Cardiac ventricle fibroblast (primary cell): Measurements from ENCODE around the gene USP17L24. TPM values are rescaled to one million over a fixed set of nuclear protein-coding genes. Genes with fewer than 3 reads are reported as not detected.

Experiments used
- total RNA-seq: library from RNA; depleted of rRNA; stranded (reverse); fragments of >200 nt; gene quantifications from 2 replicates; pipeline ENCODE4 v1.2.3, GENCODE V29; 2015

The USP17L24 gene, protein sequence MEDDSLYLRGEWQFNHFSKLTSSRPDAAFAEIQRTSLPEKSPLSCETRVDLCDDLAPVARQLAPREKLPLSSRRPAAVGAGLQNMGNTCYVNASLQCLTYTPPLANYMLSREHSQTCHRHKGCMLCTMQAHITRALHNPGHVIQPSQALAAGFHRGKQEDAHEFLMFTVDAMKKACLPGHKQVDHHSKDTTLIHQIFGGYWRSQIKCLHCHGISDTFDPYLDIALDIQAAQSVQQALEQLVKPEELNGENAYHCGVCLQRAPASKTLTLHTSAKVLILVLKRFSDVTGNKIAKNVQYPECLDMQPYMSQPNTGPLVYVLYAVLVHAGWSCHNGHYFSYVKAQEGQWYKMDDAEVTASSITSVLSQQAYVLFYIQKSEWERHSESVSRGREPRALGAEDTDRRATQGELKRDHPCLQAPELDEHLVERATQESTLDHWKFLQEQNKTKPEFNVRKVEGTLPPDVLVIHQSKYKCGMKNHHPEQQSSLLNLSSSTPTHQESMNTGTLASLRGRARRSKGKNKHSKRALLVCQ
- not detected in 2 replicates for total RNA-seq

DNA sequence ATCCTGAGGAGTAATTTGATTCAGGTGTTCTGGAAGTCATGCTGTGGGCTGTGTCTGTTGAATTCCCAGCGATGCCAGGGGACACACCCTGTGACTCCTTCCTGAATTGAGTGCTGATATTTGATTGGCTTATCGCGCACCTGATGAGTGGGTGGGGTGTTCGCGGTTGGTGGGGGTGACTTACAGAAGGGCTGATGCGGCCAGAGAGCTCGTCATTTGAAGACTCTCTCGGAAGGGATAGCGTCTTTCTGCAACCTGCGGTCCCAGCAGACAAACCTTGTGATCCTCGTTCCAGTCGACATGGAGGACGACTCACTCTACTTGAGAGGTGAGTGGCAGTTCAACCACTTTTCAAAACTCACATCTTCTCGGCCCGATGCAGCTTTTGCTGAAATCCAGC lies at the start of gene USP17L24:
Gene USP17L24, plus strand, starts transcription at position 301 of the 400 bp plus-strand sequence. Its CDS starts 0 bp downstream, at position 301.

DNA sequence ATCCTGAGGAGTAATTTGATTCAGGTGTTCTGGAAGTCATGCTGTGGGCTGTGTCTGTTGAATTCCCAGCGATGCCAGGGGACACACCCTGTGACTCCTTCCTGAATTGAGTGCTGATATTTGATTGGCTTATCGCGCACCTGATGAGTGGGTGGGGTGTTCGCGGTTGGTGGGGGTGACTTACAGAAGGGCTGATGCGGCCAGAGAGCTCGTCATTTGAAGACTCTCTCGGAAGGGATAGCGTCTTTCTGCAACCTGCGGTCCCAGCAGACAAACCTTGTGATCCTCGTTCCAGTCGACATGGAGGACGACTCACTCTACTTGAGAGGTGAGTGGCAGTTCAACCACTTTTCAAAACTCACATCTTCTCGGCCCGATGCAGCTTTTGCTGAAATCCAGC lies 4.6 kb downstream of the USP17L24 start, which contains the start of gene USP17L25:
Gene USP17L25, plus strand, starts transcription at position 301 of the 400 bp plus-strand sequence. Its CDS starts 0 bp downstream, at position 301.

GRCh38 chr4:9334358-9334757 lies 9.4 kb downstream of the USP17L24 start, which contains the start of gene USP17L26:
TSS of gene USP17L26 (plus strand) at chr4:9334658. CDS start at chr4:9334658, 0 bp downstream.

DNA sequence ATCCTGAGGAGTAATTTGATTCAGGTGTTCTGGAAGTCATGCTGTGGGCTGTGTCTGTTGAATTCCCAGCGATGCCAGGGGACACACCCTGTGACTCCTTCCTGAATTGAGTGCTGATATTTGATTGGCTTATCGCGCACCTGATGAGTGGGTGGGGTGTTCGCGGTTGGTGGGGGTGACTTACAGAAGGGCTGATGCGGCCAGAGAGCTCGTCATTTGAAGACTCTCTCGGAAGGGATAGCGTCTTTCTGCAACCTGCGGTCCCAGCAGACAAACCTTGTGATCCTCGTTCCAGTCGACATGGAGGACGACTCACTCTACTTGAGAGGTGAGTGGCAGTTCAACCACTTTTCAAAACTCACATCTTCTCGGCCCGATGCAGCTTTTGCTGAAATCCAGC lies 14.1 kb downstream of the USP17L24 start, which contains the start of gene USP17L5:
Gene USP17L5, plus strand, starts transcription at position 301 of the 400 bp plus-strand sequence. Its CDS starts 0 bp downstream, at position 301.

GRCh38 chr4:9343848-9344247 lies 18.9 kb downstream of the USP17L24 start, which contains the start of gene USP17L27:
TSS of gene USP17L27 (plus strand) at chr4:9344148. CDS start at chr4:9344148, 0 bp downstream.

DNA sequence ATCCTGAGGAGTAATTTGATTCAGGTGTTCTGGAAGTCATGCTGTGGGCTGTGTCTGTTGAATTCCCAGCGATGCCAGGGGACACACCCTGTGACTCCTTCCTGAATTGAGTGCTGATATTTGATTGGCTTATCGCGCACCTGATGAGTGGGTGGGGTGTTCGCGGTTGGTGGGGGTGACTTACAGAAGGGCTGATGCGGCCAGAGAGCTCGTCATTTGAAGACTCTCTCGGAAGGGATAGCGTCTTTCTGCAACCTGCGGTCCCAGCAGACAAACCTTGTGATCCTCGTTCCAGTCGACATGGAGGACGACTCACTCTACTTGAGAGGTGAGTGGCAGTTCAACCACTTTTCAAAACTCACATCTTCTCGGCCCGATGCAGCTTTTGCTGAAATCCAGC lies 23.6 kb downstream of the USP17L24 start, which contains the start of gene USP17L28:
Gene USP17L28, plus strand, starts transcription at position 301 of the 400 bp plus-strand sequence. Its CDS starts 0 bp downstream, at position 301.

GRCh38 chr4:9353338-9353737 lies 28.4 kb downstream of the USP17L24 start, which contains the start of gene USP17L29:
TSS of gene USP17L29 (plus strand) at chr4:9353638. CDS start at chr4:9353638, 0 bp downstream.

DNA sequence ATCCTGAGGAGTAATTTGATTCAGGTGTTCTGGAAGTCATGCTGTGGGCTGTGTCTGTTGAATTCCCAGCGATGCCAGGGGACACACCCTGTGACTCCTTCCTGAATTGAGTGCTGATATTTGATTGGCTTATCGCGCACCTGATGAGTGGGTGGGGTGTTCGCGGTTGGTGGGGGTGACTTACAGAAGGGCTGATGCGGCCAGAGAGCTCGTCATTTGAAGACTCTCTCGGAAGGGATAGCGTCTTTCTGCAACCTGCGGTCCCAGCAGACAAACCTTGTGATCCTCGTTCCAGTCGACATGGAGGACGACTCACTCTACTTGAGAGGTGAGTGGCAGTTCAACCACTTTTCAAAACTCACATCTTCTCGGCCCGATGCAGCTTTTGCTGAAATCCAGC lies 37.9 kb downstream of the USP17L24 start, which contains the start of gene USP17L30:
Gene USP17L30, plus strand, starts transcription at position 301 of the 400 bp plus-strand sequence. Its CDS starts 0 bp downstream, at position 301.

Other genes starting within 250 kb of the USP17L24 start
- gene FAM90A26, start 154.8 kb upstream of the USP17L24 start, total RNA-seq = not detected in 2 replicates
- gene USP17L10, start 114.5 kb upstream of the USP17L24 start, total RNA-seq = not detected in 2 replicates
- gene USP17L11, start 109.8 kb upstream of the USP17L24 start, total RNA-seq = not detected in 2 replicates
- gene USP17L12, start 105.0 kb upstream of the USP17L24 start, total RNA-seq = not detected in 2 replicates
- not detected in 2 replicates for gene USP17L13, start 100.3 kb upstream of the USP17L24 start, total RNA-seq
- not detected in 2 replicates for gene USP17L15, start 90.8 kb upstream of the USP17L24 start, total RNA-seq
- not detected in 2 replicates for gene USP17L17, start 81.3 kb upstream of the USP17L24 start, total RNA-seq
- gene USP17L18, start 76.5 kb upstream of the USP17L24 start, total RNA-seq = not detected in 2 replicates
- gene USP17L19, start 71.8 kb upstream of the USP17L24 start, total RNA-seq = not detected in 2 replicates
- not detected in 2 replicates for gene USP17L20, start 67.0 kb upstream of the USP17L24 start, total RNA-seq
- not detected in 2 replicates for gene USP17L21, start 62.3 kb upstream of the USP17L24 start, total RNA-seq
- gene USP17L22, start 57.5 kb upstream of the USP17L24 start, total RNA-seq = not detected in 2 replicates
- gene USP17L25, start 4.7 kb downstream of the USP17L24 start, total RNA-seq = not detected in 2 replicates
- gene USP17L26, start 9.5 kb downstream of the USP17L24 start, total RNA-seq = not detected in 2 replicates
- not detected in 2 replicates for gene USP17L5, start 14.2 kb downstream of the USP17L24 start, total RNA-seq
- gene USP17L27, start 19.0 kb downstream of the USP17L24 start, total RNA-seq = not detected in 2 replicates
- not detected in 2 replicates for gene USP17L28, start 23.7 kb downstream of the USP17L24 start, total RNA-seq
- not detected in 2 replicates for gene USP17L29, start 28.5 kb downstream of the USP17L24 start, total RNA-seq
- not detected in 2 replicates for gene USP17L30, start 38.0 kb downstream of the USP17L24 start, total RNA-seq
- gene DEFB131A, start 119.2 kb downstream of the USP17L24 start, total RNA-seq = not detected in 2 replicates